Fibroblast of skin of right quadriceps (primary cell): ENCODE measurements around the gene PMFBP1.

Experiments
- DNase-seq: peaks from one replicate; pipeline ENCODE4 v3.0.0-alpha.2; 2013

The PMFBP1 gene

DNA sequence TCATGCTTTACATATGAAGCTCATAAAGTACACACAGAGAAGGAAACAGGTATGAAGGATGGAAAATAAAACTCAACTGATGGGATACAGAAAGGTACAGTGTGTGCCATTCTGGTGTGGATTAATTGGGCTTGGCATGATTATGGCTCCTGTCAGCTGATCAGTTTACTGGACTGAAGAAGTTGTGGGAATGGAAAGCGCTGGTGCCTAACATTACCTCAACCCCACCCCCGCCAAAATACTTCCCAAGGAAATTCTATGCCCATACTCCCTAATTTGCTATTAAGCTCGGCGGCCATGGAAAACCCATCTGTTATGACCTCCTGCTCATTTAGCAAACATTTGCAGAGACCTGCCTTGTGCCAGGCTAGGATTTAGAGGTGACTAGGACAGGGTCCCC is 16.6 kb upstream of the PMFBP1 start:
- no peak for DNase-seq

DNA sequence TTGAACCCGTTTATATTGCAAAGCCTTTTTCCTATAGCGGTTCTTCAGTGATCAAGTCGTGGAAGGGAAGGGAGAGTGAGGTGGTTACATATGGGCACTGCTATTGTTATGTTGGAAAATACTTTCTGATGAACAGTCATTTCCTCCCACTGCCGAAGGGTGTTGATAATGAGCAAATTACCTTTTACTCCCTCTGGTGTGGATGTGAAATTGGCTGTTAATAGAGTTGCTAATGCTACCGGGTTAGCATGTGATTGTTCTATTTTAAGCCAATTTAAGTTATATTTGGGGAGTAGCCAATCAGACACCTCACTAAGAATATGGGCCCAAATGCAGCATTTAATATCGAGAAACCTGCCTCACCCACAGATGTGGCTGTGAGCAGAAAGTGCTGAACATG is 15.6 kb upstream of the PMFBP1 start:
- no peak for DNase-seq

DNA sequence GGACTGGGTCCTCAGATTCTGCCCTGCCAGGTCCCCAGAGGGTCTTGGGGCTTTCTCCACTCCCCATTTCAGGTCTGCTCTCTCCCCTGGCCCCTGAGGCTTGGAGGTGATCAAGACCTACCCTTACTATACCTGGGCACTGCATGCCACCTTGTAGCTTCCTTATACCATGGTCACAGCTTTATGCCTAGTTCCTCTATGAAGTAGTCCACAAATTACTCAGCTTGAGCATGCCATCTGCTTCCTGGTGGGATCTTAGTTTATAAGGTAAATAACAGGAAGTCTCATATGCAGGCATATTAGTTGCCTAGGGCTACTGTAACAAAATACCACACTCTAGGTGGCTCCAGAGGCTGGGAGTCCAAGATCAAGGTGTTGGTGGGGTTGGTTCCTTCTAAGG is 11.0 kb upstream of the PMFBP1 start:
- no peak for DNase-seq

DNA sequence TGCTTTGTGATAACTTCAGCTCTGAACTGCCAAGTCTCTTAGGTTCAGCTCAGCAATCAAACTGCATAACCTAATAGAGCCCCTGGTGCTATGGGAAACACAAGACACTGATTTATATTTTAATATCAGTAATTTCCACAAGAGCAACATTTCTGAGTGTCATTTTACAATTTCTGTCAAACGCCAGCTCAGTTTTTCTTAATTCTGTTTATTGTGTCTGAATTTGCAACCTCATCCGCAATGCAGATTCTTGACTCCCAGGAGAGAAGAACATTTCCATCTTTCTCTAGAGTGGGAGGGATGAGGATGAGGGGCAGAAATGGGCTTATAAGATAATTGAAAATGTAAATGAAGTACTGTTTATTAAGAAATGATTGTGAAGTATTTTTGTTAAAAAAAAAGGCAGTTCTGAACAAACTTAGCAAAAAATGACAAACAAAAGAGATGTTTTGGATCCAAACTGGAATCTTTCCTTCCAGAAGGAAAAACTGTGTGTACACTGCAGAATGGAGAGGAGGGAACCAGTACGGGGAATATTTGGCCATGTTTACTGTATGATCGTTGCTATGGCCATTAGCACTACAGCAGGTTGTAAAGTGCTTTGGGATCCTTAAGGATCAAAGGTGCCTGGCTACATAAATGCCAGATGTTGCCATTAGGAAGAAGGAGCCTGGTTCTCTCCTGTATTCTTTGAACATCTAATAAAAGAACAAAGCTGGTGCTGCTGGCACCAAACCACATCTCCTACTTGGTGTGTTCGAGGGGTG is 7.4 kb upstream of the PMFBP1 start:
- DNase-seq = no peak

DNA sequence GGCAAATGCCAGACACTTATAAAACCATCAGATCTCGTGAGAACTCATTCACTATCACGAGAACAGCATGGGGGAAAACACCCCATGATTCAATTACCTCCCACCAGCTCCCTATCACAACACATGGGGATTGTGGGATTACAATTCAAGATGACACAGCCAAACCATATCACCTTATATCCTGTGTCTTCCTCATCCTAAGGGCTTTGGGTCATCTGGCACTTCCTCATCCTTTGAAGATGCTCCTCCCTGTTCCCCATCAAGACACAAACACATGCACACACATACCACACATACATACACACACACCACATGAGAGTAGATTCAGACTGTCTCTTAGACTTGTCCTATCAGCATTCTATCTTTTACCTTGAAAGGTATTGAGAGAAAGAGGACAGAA is 2.8 kb upstream of the PMFBP1 start:
- no peak for DNase-seq

DNA sequence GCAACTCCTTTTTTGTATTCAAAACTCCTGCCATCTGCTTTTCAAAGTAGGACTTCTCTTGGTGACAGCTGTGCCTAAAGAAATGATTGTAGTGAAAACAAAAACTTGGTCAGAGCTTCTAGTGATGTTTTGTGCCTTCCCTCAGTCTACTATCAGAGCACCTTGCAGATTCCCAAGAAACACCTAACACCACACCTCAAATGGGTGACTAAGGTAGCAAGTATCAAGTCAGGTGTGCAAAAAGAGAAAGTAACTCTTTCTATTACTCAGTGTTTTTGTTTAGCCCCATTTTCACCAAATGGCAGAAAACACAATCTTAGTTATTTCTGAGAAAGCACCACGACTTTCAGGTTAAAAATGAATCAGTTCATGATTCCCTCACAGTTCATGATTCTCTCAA is 2.0 kb upstream of the PMFBP1 start:
- DNase-seq = no peak

DNA sequence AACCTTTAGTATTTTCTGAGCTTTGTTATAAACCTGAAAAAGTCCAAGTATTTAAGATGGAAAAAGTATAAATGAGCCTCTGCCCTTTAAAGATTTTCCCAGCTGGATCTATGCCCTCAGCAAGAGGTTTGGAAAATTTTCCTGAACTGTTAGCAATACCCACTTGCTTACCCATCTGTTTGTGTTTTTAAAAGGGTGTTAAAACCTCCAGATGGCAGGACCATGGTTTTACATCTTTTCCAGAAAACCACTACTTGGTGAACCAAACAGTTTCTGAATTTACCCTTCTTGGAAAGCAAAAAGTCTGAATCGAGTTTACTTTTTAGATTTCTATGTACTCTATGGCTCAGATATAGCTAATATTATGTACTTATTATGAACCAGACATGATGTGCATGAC is 719 bp downstream of the PMFBP1 start:
- DNase-seq = no peak

DNA sequence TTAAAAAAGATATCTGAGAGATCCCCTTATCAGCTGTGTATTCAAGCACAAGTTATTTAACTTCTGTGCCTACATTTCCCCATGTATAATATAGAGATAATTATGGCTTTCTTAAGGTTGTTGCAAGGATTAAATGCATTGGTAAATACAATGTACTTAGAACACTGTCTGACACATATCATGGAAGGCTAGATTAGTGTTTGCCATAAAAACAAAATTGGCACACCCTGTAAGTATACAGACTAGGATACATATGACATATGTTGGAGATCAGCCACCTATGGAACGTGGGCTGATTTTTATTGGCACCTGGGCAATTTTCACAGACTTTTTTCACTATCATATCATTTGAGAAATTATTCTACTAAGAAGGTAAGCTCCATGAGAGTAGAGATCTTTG is 2.2 kb downstream of the PMFBP1 start:
- DNase-seq = no peak

DNA sequence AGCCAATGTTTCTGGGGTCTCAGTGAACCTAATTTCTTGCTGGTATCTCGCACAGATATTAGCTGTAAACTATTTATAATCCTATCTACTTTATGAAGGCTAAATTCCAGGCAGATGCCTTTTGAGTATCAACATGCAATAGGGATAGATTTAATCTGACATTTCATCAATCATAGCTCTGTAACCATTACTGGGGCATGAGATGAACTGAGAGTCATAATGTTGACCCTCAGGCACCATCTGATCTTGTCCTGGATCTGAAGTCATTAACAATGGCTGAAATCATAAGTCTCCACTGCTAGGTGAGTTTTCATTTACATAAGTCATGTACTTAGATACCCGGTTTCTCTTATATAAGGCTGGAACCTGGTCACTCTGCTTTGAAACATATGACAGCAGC is 3.6 kb downstream of the PMFBP1 start:
- no peak for DNase-seq

DNA sequence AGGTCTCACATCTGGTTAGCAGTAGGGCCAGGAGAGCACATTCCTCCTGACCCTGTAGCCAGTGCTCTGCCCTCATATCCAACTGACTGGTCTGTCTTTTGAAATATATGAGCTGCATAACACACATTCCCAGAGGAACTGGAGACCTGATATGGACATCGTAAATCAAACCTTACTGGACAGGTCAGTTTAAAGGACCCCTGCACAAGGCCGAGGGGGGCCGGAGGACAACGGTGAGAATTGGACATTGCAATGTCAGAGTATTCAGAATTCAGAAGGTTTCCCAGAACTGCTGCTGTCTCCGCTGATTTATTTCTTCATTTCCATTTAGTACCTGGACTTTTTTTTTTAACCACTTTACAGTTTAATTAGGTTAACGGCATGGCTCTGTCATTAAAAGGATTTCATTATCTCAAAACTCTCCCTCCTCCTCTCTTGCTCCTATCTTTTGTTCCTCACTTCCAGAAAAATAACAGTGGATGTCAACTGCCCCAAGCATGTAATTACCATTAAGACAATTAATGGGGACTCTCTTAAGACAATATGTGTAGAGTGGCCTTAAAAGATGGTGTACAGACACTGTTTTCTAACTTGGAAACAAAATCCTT is 4.9 kb downstream of the PMFBP1 start:
- no peak for DNase-seq

DNA sequence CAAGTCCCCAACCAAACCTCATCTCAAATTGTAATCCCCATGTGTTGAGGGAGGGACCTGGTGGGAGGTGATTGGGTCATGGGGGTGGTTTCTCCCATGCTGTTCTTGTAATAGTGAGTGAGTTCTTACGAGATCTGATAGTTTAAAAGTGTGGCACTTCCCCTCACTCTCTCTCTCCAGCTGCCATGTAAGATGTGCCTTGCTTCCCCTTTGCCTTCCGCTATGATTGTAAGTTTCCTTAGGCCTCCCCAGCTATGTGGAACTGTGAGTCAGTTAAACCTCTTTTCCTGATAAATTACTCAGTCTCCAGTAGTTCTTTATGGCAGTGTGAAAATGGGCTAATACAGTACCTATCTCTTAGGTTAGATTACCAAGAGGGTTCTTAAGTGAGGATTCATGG is 5.8 kb downstream of the PMFBP1 start:
- DNase-seq = no peak

DNA sequence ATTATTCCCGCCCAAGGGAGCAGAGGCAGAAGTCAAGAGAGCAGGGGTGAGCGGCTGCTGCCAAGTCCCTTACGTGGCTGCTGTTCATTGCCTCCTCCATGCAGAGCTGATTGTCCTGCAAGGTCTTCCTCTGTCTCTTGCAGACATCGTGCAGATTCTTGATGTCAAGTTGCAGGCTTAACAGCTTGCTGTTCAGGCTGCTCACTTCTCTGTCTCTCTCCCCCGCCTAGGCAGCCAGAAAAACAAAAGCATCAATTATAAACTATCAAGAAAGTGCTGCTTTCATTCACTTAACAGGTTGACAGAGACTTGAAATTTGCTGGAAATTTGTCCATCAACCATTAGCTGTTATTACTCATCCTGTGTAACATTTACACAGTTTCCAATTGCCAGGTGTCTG is 7.3 kb downstream of the PMFBP1 start:
- no peak for DNase-seq

DNA sequence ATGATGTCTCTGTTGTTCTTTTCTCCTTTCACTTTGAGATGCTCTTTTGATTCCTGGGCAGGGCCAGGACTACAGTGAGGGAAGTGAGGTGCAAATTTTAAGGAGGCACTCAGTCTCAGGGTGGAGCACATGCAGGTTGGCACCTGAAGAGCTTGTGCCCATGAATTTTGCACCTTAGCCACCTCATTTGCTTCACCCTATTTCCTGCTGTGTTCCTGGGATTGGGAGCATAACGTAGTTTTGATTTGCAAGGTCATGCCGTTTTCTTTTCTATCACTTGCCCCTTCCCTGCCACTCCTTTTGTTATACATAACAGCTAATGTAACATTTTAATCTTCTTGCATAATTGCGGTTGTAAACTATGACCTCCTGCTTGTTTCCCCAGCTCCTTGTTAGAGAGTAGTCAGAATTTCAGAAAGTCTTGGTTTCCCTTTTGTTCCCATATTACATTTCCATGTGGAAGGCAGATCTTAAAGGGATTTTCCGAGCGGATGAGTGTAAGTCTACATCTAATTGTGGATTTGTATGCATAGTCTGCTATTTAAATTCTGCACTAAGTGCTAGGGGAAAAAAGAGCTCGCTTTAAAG is 9.8 kb downstream of the PMFBP1 start:
- DNase-seq = no peak

DNA sequence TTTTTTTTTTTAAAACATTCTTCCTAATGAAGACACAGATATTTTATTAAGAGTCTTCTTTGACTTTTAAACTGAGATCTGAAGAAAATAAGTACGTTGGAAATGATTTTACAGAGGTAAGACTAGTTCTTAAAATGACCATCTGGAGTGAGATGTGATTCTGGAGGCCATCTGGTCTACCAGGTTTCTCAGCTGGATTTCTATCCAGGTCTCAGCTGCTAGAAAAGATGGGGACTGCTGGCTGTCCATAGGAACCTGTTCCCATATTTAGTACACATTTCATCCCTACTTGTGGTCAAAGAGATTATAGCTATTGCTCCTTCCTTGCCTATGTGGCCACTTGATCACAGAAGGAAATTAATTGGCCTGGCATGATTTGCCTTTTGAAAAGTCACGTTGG is 12.2 kb downstream of the PMFBP1 start:
- DNase-seq = no peak

DNA sequence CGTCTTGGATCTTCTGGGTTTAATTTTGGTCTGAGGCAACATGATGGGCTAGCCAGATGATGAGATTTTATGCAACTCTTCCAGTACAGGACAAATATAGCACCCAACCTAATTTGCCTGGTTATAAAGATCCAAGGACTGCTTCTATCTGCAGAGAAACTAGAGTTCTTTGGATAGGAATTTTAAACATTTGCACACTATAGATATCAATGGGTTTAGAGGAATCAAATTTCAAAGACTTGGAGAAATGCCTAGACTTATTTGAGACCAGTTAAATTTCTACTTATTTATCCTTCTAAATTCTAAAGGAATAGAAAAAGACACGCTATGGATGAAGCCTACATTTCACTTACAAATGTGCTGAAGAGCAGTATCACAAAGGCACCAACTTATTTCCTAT is 12.6 kb downstream of the PMFBP1 start:
- DNase-seq = peak; percentile 14

DNA sequence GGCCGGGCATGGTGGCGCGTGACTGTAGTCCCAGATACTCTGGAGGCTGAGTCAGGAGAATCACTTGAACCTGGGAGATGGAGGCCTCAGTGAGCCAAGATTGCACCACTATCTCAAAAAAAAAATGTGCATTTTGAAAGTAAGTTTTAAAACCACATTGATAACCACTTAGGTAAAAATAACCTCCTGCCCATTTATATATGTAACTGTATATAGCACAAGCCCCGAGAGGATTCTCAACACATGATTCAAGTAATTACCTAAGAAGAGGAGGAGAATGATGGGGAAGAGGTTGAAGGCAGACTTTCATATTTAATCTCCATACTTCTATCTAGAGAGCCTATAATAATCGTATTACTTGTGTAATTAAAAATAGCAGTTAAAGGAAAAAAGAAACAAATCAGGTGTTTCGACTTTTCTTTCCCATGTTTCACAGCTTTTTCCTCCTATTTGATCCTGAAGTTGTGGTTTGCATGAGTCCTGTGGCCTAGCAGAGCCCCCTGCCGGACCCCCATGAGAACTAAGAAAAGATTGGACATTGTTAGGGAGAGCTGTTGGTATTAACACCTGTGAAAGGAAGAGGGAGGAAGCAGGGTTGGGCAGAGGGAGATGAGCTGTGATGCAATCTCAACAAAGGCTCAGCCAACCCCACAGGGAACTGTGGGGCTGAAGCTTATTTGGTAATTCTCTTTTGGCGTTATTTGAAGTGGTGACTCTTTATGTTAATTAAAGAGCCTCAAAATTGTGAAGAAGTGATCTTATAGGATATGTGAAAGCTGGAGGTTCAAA is 22.1 kb downstream of the PMFBP1 start:
- no peak for DNase-seq

DNA sequence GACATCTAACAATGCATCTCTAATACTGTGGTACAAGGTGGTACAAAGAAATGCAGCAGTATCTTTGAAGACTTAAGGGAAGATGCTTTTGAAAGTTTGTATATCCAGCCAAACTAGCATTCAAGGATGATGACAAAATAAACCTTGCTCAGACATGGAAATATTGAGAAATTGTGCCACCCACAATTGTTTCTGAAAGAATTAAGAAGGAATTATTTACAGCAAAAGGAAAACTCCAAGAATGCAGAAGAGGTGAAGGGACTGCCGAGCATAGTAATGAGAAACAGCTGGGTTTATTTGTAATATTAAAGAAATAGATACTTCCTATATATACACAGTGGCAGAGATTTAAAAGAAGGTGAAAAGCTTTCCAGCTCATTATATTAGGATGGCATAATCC is 29.5 kb downstream of the PMFBP1 start:
- no peak for DNase-seq

DNA sequence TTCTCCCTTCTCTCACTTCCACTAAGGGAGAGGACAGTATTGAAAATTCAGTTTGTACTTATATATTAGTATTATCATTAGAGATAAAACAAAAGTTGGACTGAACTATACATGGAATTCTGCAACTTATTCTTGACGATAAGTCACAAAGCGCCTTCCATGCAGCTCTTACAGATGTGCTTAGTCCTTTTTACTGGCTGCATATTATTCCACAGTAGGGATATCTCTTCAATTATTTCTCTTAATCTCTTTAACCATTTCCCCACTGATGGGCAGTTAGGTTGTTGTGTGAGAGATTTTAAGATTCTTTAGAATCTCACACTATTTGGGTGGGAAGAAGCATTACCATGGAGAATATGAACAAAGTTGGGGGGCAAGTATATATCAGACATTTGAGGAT is 32.0 kb downstream of the PMFBP1 start:
- DNase-seq = no peak

DNA sequence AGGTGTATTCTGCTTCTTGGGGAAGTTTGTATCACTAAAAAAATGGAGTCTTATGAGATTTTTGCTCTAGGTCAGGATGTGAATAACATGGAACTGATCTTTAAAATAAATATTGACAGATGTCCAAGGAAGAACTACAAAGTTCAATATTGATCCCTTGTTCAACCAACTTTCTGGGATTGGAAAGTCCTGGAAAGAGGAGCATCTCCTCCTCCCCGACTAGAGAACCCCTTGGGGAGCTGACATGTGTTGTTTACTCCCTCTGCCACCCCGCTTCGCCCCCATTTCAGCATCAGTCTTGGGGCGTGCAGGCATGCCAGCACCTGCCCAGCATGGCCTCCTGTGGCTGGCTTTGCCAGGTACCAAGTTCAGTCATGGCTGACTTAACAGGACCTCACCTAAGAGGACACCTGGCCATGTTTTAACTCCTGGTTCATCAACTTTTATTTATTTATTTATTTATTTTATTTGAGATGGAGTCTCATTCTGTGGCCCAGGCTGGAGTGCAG is 33.8 kb downstream of the PMFBP1 start:
- no peak for DNase-seq

DNA sequence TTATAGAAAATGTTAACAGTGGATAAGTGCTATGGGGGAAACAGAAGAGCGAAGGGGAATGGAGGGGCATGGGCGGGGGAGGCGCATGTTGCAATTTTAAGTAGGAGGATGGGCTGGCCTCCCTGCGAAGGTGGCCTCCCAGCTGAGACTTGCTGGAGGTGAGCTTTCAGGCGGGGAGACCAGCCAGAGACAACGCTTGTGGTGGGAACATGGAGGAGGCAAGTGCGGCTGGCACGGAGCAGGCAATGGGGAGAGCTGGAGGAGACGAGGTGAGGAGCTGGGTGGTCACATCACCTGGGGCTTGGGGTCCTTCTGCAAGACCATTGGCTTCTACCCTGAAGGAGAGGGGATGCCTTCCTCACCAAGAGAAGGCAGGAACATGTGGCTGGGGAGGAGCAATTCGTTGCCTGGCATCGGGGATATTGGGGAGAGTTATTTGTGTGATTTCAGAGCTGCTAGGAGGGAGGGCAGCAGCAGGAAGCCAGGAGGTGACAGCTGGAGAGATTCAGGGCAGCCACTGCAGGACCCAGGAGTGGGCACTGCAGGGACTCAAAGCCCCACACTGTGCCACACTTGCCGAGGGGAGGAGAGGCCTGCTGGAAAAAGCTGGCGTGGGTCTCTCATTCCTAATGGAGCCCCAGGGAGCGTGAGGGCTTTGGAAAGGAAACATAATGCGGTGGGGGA is 34.4 kb downstream of the PMFBP1 start:
- DNase-seq = no peak

DNA sequence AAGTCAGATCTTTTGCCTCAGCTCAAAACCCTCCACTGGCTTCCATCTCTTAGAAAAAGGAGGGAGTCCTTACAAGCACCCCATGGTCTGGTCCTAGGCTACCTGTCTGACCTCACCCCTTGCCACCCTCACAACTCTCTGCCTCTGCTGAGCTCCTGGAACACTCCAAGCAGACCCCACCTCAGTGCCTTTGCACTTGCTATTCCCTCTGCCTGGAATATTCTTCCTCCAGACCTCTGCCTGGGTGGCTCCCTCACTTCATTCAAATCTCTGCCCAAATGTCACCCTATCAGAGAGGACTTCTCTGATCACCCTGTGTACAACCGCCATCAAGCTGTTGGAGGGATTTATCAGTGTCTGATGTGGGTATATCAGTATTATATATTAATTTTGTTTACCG is 37.4 kb downstream of the PMFBP1 start:
- no peak for DNase-seq

DNA sequence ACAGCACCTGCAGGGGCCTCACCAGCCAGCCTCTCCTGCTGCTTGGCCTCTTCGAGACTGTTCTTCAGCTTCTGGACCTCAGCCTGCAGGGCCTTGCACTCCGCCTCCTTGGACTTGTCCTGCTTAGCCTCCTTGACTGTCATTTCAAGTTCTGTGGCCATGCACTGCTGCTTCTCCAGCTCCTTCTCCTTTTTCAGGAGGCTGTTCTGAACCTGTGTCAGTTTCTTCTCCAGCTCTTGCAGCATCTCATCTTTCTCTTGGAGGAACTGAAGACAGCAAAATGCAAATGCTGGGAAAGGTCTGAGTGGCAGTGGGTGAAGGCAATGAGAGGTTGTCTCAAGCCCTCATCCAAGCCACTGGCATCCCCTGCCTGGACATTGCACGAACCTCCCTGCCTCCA is 39.2 kb downstream of the PMFBP1 start:
- DNase-seq = no peak

DNA sequence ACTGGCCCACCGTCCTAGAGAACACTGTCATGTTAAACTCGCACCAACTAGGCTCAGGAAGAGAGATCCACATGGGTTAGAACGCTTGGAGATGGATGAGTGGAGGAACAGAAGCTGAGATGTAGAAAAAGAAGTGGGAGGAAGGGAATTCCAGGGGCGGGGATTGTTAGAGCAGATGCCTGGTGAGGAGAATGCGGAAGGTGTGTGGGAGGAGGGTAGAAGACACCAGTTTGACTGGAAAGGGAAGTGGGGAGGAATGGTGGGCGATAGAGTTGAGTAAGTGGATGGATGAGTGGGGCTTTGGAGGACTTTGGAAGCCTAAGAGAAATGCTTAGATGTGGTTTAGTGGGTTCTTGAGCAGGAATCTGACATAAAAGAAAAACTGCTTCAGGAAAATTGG is 40.9 kb downstream of the PMFBP1 start:
- DNase-seq = no peak
